Activated CD4-positive, alpha-beta T cell treated with anti-CD3 and anti-CD28 coated beads, Interleukin-2, amount 50 U/mL, for 24 hours (primary cell): ENCODE data around the gene SPC24.
"Not testable (repeated sequence)": the region's sequence is repeated elsewhere in the genome, so short reads cannot be mapped to it uniquely, and the experiment has no call there.

ENCODE experiments used
- DNase-seq, 2 donors: peaks; one replicate each; pipeline ENCODE4 v3.0.0-alpha.2; 2020; ENCODE audit warnings: low read depth in 1 of 2, low spot score in 1 of 2

The SPC24 gene

DNA sequence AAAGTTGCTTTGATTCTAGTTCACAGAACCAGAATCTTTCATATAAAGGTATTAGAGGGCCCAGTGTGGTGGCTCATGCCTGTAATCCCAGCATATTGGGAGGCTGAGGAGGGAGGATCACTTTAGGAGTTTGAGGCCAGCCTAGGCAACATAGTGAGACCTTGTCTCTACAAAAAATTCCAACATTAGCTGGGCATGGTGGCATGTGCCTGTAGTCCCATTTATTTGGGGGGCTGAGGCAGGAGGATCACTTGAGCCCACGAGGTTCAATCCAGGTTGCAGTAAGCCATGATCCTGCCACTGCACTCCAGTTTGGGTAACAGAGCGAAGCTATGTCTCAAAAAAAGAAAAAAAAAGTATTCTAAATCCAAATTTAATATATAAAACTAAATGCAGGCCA is 57.3 kb downstream of the SPC24 start:
- no peak for DNase-seq

DNA sequence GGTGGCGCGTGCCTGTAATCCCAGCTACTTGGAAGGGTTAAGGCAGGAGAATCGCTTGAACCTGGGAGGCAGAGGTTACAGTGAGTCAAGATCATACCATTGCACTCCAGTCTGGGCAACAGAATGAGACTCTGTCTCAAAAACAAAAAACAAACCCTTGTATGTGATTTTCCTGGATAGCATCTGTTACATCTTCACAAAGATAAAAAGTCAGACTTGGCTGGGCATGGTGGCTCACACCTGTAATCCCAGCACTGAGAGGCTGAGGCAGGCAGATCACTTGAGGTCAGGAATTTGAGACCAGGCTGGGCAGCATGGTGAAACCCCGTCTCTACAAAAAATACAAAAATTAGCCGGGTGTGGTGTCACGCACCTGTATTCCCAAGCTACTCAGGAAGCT is 58.2 kb downstream of the SPC24 start:
- DNase-seq = not testable (repeated sequence)

DNA sequence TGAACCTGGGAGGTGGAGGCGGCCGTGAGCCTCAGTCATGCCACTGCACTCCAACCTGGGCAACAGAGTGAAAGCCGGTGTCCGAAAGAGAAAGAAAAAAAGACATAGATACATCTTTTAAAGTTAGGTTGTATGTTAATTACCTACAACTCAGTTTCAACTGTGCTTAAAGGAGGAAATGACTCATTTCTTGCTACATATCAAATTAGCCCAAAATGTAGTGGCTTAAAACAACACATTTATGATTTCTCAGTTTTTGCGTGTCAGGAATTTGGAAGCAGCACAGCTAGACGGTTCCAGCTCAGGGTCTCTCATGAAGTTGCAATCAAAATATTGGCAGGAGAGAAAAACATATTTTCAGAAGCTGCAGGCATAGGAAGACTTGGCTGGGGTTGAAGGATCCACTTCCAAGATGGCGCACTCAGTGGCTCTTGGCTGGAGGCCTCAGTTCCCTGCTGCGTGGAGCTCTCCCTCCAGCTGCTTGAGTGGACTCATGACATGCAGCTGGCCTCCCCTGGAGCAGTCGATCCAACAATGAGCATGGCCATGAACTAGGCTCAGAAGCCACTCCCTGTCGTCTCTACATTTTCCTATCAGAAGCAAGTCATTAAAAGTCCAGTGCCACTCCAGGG is 59.3 kb downstream of the SPC24 start:
- DNase-seq = no peak
